ENCODE results near the gene DALRD3.

Gene DALRD3

GRCh38 chr3:48974076-48974864, 44.1 kb downstream of the DALRD3 start:
- DNase-seq: no peak

DNA sequence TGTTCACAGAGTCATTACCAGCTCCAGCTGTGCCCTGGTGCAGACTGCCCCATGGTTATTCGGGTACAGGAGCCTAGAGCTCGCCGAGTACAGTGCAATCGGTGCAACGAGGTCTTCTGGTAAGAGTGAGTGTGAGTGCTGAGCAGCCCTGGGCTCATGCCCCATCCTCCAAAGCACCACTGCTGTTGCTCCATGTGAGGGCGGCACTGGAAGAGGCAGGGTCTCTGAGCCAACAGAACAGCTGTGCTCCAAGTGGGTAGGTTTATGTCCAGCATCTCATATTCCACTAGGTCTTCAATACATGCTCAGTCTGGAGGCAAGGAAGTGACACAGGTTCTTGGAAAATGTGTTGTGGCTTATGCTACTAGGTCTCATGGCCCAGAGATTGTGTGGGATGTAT, 47.8 kb downstream of the DALRD3 start:
- no peak for DNase-seq

DNA sequence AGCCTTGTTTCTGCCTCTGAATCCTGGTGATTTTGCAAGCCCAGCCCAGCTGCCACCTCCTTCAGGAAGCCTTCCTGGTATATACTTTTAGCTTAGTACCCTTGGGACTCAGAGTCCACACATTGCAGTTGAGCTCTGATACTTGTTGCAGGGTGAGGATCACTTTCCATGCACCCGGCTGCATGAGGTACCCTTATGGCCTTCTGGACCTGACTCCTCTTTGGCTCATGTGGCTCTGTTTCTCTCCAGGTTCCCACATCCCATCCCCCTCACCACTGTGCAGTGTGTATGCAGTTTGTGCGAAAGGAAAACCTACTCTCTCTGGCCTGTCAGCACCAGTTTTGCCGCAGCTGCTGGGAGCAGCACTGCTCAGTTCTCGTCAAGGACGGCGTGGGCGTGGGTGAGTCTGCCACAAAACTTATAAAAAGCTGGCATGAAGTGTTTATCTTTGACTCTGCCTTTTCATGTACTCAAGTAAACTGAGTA, 51.5 kb downstream of the DALRD3 start:
- no peak for DNase-seq

- DNase-seq: no peak
These were observed 52.0 kb downstream of the DALRD3 start for GRCh38 chr3:48966367-48966766.
